Gastroesophageal sphincter (tissue), 4 donors: Measurements from ENCODE around the gene CHRM2. TPM values are rescaled to one million over a fixed set of nuclear protein-coding genes. Genes with fewer than 3 reads are reported as not detected.
A peak's percentile ranks its signal among the peaks of the same experiment; 100 is the strongest.

Experiments used
- ATAC-seq: fragments of 150-250 bp; one replicate; pipeline ENCODE4 v1.9.1; 2016; ENCODE audit warnings: mild to moderate bottlenecking, moderate library complexity
- H3K27ac ChIP-seq, 4 donors: fragments of 200-600 bp; sonication (generic) in 3 of 4; 1 replicate in 3 of 4; 2 replicates in 1 of 4; pipeline ENCODE4 v1.5.1; 2016 to 2019
- H3K27me3 ChIP-seq: fragments of 200-600 bp; sonication (generic); one replicate; pipeline ENCODE4 v1.5.1; 2019
- H3K36me3 ChIP-seq, 2 donors: fragments of 200-600 bp; sonication (generic); one replicate each; pipeline ENCODE4 v1.5.1; 2019; ENCODE audit warnings: control low read depth in 1 of 2
- H3K4me1 ChIP-seq, 3 donors: fragments of 200-600 bp; sonication (generic); 1 replicate in 2 of 3; 2 replicates in 1 of 3; pipeline ENCODE4 v1.5.1; 2016 to 2019; ENCODE audit warnings: control low read depth in 2 of 3
- H3K4me3 ChIP-seq, 2 donors: fragments of 200-600 bp; sonication (generic); one replicate each; pipeline ENCODE4 v1.5.1; 2019; ENCODE audit warnings: mild to moderate bottlenecking in 1 of 2, moderate library complexity in 1 of 2
- H3K9me3 ChIP-seq, 3 donors: fragments of 200-600 bp; sonication (generic); one replicate each; pipeline ENCODE4 v1.5.1; 2017 to 2019; ENCODE audit warnings: control low read depth in 2 of 3
- EP300 ChIP-seq: sonication (generic); formaldehyde crosslinking; IDR thresholded peaks from one replicate; pipeline ENCODE4 v1.6.1; 2017; ENCODE audit warnings: antibody characterized with exemption, mild to moderate bottlenecking
- POLR2A ChIP-seq, 2 donors: fragments of 450-650 bp; IDR thresholded peaks; one replicate each; pipeline ENCODE4 v1.6.1; 2017; ENCODE audit warnings: antibody characterized with exemption in 2 of 2, mild to moderate bottlenecking in 2 of 2, moderate library complexity in 1 of 2
- POLR2AphosphoS5 ChIP-seq: sonication (generic); formaldehyde crosslinking; IDR thresholded peaks from one replicate; pipeline ENCODE4 v1.6.1; 2017; ENCODE audit warnings: antibody characterized with exemption
- whole genome bisulfite sequencing, 2 donors: methylation state at CpG; one replicate each; pipeline ENCODE4 v1.1.5; 2018; ENCODE audit warnings: low coverage in 1 of 2; 5-methylcytosine and 5-hydroxymethylcytosine counted together
- total RNA-seq, 4 donors: library from RNA; depleted of rRNA; stranded (reverse); fragments of >200 nt; gene quantifications; one replicate each; pipeline ENCODE4 v1.1.0, GENCODE V29; 2016
- TF ChIP-seq, protein P1 (sequence below), 4 experiments: fragments of 200-600 bp in 2 of 4; fragments of 450-650 bp in 2 of 4; sonication (generic) in 1 of 4; IDR thresholded peaks; one replicate each; pipeline ENCODE4 v1.5.1; 2017 to 2019; ENCODE audit warnings: antibody characterized with exemption in 4 of 4, mild to moderate bottlenecking in 2 of 4, moderate library complexity in 2 of 4

CHRM2 gene
- total RNA-seq, 4 donors from 2014 or later, result 11.5 to 130 (median 65.3) TPM

DNA sequence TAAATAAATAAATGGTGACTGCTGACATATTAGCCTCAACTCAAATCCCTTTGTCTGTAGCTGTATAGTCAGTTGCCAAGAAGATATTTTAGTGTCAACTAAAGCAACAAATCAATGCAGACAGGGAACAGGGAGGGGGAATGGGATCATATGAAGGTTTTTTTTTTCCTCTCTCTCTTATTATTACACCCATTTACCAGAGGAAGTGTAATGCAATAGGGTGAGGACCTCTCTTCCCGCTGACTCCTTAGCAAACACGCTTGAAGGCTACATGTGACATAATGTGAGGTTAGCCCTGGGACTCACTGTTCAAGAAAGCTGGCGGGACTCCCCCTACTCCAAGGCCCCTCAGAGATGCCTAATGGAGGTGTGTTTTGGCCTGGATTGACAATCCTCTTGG is 88.2 kb downstream of the CHRM2 start:
- Histone ChIP-seq H3K9me3 (no peaks in the 10 kb centered on the region), H3K4me3 (no peak overlapping the region), H3K36me3 (no peaks in the 10 kb centered on the region), H3K27me3 (no peaks in the 10 kb centered on the region), H3K4me1 (peaks cover 0 to 18% (median 4%) of the 10 kb centered on the region in 3 donors), H3K27ac (peak overlapping the region in 2 of 4 donors; percentile 4 to 21)
- ATAC-seq, result no peak
- WGBS, 2 donors, result 39 to 93% methylated on average over 2 of the region's 3 CpGs
- no peak for TF ChIP-seq EP300
- no peak for TF ChIP-seq POLR2A (IDR thresholded peaks at IDR 0.05)
- TF ChIP-seq POLR2AphosphoS5, result no peak
- TF ChIP-seq, protein P1, sequence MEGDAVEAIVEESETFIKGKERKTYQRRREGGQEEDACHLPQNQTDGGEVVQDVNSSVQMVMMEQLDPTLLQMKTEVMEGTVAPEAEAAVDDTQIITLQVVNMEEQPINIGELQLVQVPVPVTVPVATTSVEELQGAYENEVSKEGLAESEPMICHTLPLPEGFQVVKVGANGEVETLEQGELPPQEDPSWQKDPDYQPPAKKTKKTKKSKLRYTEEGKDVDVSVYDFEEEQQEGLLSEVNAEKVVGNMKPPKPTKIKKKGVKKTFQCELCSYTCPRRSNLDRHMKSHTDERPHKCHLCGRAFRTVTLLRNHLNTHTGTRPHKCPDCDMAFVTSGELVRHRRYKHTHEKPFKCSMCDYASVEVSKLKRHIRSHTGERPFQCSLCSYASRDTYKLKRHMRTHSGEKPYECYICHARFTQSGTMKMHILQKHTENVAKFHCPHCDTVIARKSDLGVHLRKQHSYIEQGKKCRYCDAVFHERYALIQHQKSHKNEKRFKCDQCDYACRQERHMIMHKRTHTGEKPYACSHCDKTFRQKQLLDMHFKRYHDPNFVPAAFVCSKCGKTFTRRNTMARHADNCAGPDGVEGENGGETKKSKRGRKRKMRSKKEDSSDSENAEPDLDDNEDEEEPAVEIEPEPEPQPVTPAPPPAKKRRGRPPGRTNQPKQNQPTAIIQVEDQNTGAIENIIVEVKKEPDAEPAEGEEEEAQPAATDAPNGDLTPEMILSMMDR (IDR thresholded peaks at IDR 0.05), result no peak

DNA sequence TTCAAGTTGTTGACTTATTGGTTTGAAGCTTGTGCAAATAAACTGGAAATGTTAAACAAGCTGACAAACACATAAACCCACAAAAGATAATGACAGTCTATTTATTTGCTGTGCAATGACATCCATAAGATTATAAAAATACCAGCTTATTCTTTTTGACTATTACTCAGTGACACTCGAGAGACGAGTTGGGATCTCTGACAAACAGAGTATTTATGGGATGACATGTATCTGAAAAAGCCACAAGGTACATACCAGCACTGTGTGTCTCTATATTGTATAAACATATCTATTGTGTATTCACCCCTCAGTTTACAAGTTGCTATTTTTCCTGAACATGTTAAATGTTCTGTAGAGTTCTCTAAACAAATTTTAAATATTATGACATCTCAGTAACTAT is 88.9 kb downstream of the CHRM2 start:
- no peak overlapping the region for H3K27ac ChIP-seq
- no peaks in the 10 kb centered on the region for H3K27me3 ChIP-seq
- TF ChIP-seq POLR2AphosphoS5, result no peak
- no peak for TF ChIP-seq POLR2A (IDR thresholded peaks at IDR 0.05)
- TF ChIP-seq, protein P1 (IDR thresholded peaks at IDR 0.05), result no peak
- no peak for TF ChIP-seq EP300
- no peak for ATAC-seq
- WGBS, 2 donors, result 52 to 66% methylated on average over 2 of the region's 2 CpGs
- no peaks in the 10 kb centered on the region for H3K36me3 ChIP-seq
- no peak overlapping the region for H3K4me3 ChIP-seq
- no peaks in the 10 kb centered on the region for H3K9me3 ChIP-seq
- peaks cover 0 to 18% (median 4%) of the 10 kb centered on the region in 3 donors for H3K4me1 ChIP-seq

DNA sequence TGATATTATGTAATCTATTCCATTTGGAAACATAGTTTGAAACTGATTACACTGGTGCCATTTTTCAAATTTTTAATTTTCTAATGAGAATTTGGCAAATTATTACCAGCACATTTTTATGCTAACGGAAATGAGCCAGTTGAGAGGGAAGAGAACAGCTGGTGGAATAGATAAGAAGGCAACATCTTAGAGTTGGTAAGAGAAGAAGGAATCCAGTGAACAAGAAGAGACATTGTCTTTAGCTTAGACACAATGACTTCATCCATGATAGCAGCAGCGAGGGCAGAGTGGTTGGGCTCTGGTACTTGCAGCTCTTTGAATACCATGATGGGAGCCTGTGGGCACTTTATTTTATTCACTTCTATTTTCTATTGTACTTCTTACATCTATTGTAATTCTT is 89.6 kb downstream of the CHRM2 start:
- no peaks in the 10 kb centered on the region for H3K9me3 ChIP-seq
- no peak for ATAC-seq
- no peak overlapping the region for H3K27ac ChIP-seq
- no peaks in the 10 kb centered on the region for H3K36me3 ChIP-seq
- no peak overlapping the region for H3K4me3 ChIP-seq
- TF ChIP-seq POLR2A (IDR thresholded peaks at IDR 0.05), result no peak
- TF ChIP-seq POLR2AphosphoS5, result no peak
- no peak for TF ChIP-seq EP300
- TF ChIP-seq, protein P1 (IDR thresholded peaks at IDR 0.05), result no peak
- peaks cover 0 to 20% (median 4%) of the 10 kb centered on the region in 3 donors for H3K4me1 ChIP-seq
- H3K27me3 ChIP-seq, result no peaks in the 10 kb centered on the region
- 62 to 93% methylated on average over 2 of the region's 2 CpGs for WGBS, 2 donors

DNA sequence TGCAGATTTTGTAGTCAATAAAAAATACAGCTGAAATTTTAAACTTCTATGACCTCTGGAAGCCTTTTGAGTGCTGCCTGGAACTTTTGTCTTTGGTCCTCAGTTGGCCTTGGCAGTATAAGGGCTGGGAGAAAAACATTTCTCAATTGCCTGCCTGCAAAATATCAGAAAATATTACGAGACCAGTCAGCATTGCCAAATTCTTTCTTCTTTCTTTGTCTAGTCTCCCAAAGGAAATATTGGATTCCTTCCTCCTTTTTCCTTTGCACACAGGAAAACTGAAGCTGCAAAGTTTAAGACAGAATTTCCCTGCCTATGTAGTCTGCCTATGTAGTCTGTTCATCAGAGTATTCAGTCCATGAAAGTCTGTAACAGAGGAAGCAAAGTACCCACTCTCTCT is 95.9 kb downstream of the CHRM2 start:
- H3K27me3 ChIP-seq, result no peaks in the 10 kb centered on the region
- H3K27ac ChIP-seq, result peak overlapping the region in 1 of 4 donors; percentile 13
- ATAC-seq, result peak; percentile 41
- 10 to 15% methylated on average over 1 of the region's 1 CpG for WGBS, 2 donors
- H3K4me3 ChIP-seq, result no peak overlapping the region
- H3K36me3 ChIP-seq, result no peaks in the 10 kb centered on the region
- no peaks in the 10 kb centered on the region for H3K9me3 ChIP-seq
- peaks cover 0 to 29% (median 0%) of the 10 kb centered on the region in 3 donors for H3K4me1 ChIP-seq
- TF ChIP-seq POLR2A (IDR thresholded peaks at IDR 0.05) (no peak), EP300 (no peak), POLR2AphosphoS5 (no peak)
- TF ChIP-seq, protein P1 (IDR thresholded peaks at IDR 0.05), result no peak

DNA sequence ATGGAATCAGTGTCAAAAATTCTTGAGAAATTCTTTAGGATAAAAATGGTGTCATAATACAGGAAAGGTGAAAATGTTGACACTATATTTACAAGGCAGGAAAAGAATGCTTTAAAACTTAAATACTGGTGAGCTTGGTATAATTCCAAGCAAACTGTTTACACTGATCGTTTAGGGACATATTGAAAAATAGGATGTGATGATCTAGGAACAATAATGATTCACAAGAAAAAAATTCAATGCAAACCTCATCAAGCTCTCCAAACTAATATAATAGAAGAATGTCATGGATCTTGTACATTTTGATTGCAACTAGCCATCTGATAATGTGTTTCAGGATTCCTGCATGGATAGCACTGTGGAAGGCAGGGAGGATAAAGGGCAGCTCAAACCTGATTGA is 98.4 kb downstream of the CHRM2 start:
- Histone ChIP-seq H3K4me1 (peaks cover 0 to 37% (median 0%) of the 10 kb centered on the region in 3 donors), H3K27ac (no peak overlapping the region), H3K36me3 (no peaks in the 10 kb centered on the region), H3K27me3 (no peaks in the 10 kb centered on the region), H3K9me3 (no peaks in the 10 kb centered on the region), H3K4me3 (no peak overlapping the region)
- ATAC-seq, result no peak
- WGBS, 2 donors, result 25 to 38% methylated on average over 1 of the region's 1 CpG
- no peak for TF ChIP-seq POLR2AphosphoS5
